ENCODE data around the gene NPEPL1. TPM values are rescaled to one million over a fixed set of nuclear protein-coding genes. Genes with fewer than 3 reads are reported as not detected.
A peak's percentile ranks its signal among the peaks of the same experiment; 100 is the strongest.

The NPEPL1 gene
- total and polyA plus RNA-seq, 8 donors: 25.1 to 44.4 (median 33.3) TPM

DNA sequence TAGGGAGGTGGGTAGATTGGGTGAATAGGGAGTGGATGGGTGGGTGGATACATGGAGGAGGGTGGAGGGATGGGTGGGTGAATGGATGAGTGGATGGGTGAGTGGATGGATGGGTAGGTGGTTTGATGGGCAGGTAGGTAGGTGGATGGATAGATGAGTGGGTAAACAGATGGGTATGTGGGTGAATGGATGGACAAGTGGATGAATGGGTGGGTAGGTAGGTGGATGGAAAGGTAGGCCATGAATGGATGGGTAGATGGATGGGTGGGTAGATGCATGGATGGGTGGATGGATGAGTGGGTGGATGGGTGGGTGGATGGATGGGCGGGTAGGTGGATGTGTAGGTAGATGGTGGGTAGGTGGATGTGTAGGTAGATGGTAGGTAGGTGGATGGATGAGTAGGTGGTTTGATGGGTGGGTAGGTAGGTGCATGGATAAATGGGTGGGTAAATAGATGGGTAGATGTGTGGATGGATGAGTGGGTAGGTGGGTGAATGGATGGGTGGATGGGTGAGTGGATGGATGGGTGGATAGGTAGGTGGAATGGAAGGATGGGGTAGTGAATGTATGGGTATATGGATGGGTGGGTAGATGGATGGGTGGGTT is 51.4 kb downstream of the NPEPL1 start:
- intact Hi-C loops (cut with DNase I): no loop called here
- TF ChIP-seq, protein P1, sequence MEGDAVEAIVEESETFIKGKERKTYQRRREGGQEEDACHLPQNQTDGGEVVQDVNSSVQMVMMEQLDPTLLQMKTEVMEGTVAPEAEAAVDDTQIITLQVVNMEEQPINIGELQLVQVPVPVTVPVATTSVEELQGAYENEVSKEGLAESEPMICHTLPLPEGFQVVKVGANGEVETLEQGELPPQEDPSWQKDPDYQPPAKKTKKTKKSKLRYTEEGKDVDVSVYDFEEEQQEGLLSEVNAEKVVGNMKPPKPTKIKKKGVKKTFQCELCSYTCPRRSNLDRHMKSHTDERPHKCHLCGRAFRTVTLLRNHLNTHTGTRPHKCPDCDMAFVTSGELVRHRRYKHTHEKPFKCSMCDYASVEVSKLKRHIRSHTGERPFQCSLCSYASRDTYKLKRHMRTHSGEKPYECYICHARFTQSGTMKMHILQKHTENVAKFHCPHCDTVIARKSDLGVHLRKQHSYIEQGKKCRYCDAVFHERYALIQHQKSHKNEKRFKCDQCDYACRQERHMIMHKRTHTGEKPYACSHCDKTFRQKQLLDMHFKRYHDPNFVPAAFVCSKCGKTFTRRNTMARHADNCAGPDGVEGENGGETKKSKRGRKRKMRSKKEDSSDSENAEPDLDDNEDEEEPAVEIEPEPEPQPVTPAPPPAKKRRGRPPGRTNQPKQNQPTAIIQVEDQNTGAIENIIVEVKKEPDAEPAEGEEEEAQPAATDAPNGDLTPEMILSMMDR (IDR thresholded peaks at IDR 0.05): no peak
- ATAC-seq: no peak

GRCh38 chr20:58744836-58745235 is 52.2 kb downstream of the NPEPL1 start:
- no peaks in the 10 kb centered on the region for H3K9me3 ChIP-seq
- no peak overlapping the region for H3K4me3 ChIP-seq
- TF ChIP-seq, protein P1 (IDR thresholded peaks at IDR 0.05): no peak
- peak in 2 of 4 donors; percentile 78 to 82 for DNase-seq
- no peak for ATAC-seq
- no peak overlapping the region for H3K27ac ChIP-seq
- peaks cover 0 to 40% of the 10 kb centered on the region in 2 donors for H3K27me3 ChIP-seq
- intact Hi-C loops (cut with DNase I): no loop called here
- no peaks in the 10 kb centered on the region for H3K36me3 ChIP-seq
- no peaks in the 10 kb centered on the region for H3K4me1 ChIP-seq

More for the DNA sequence above, 51.4 kb downstream of the NPEPL1 start:
- no peaks in the 10 kb centered on the region for H3K9me3 ChIP-seq
- no peak overlapping the region for H3K4me3 ChIP-seq
- H3K4me1 ChIP-seq: no peaks in the 10 kb centered on the region
- H3K27ac ChIP-seq: no peak overlapping the region
- no peaks in the 10 kb centered on the region for H3K36me3 ChIP-seq
- peaks cover 0 to 40% of the 10 kb centered on the region in 2 donors for H3K27me3 ChIP-seq
- no peak for DNase-seq

DNA sequence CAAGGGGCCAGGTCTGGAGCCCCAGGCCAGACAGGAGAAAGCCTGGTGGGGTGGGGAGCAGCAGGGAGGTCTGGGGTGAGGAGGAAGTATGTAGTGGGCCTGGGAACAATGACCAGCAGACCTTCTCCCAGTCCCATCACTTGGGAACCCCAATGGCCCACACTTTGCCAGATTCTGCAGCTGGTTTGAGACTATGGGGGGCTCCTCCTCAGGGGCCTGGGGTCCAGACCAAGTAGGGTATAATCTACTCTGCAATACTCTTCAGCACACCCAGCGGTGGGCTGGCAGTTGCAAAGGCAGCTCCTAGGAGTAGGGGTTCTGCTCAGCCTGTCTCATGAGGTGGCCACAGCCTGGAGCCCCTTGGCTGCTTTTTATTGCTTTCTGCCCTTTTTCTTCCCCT is 52.8 kb downstream of the NPEPL1 start:
- Histone ChIP-seq H3K4me3 (no peak overlapping the region), H3K4me1 (no peaks in the 10 kb centered on the region), H3K27ac (no peak overlapping the region), H3K9me3 (no peaks in the 10 kb centered on the region), H3K36me3 (no peaks in the 10 kb centered on the region), H3K27me3 (peaks cover 0 to 37% of the 10 kb centered on the region in 2 donors)
- intact Hi-C loops (cut with DNase I): no loop called here
- DNase-seq (no peak), ATAC-seq (no peak)
- TF ChIP-seq, protein P1 (IDR thresholded peaks at IDR 0.05): no peak

- Histone ChIP-seq H3K9me3 (no peaks in the 10 kb centered on the region), H3K4me3 (no peak overlapping the region), H3K27me3 (peaks cover 0 to 25% of the 10 kb centered on the region in 2 donors), H3K36me3 (no peaks in the 10 kb centered on the region), H3K4me1 (no peaks in the 10 kb centered on the region), H3K27ac (no peak overlapping the region)
- intact Hi-C loops (cut with DNase I): no loop called here
- DNase-seq (peak in 1 of 4 donors; percentile 13), ATAC-seq (no peak)
- TF ChIP-seq, protein P1 (IDR thresholded peaks at IDR 0.05): no peak
These were observed 54.0 kb downstream of the NPEPL1 start for GRCh38 chr20:58746620-58747019.

DNA sequence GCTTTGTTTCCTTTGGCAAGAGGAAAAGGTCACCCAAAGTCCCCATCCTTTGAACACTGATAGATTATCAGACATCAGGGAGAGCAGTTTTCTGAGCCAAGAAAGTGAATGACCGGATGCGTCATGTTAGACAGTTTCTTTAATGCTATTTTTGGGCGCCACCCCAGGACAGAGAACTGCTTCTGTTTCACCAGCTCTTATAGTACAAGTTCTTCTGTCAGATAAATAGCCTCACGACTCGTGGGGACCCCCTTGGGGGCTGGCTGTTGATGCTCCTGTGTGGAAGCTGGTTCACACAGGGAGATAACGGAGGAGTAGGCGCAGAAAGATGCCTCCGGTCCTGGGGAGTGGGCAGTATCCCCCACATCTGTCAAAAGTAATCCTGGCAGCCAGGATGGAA is 54.6 kb downstream of the NPEPL1 start:
- TF ChIP-seq, protein P1 (IDR thresholded peaks at IDR 0.05): no peak
- no peak for ATAC-seq
- H3K4me1 ChIP-seq: no peaks in the 10 kb centered on the region
- no peaks in the 10 kb centered on the region for H3K9me3 ChIP-seq
- H3K4me3 ChIP-seq: no peak overlapping the region
- H3K27ac ChIP-seq: no peak overlapping the region
- intact Hi-C loops (cut with DNase I): no loop called here
- peaks cover 0 to 25% of the 10 kb centered on the region in 2 donors for H3K27me3 ChIP-seq
- no peaks in the 10 kb centered on the region for H3K36me3 ChIP-seq
- peak in 1 of 4 donors; percentile 22 for DNase-seq

Measured in left lung (tissue), 10 donors.